ENCODE results near the gene KRTAP10-11.

DNA sequence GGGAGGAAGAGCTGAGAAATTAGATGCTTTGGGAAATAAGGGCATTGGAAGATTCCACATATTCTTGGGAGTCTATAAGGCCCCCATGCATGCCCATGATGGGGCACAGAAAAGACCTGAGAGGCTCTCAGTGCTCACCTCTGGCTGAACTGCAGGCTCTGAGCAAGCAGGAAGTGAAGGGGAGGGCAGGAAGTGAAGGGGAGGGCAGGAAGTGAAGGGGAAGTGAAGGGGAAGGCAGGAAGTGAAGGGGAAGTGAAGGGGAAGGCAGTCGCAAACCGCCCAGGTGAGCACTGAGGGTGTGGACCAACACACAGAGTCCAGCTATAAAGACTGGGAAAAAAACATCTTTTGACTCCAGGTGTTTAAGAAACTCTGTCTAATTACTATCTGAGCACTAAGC lies 15.8 kb upstream of the KRTAP10-11 start:
- TF ChIP-seq FOXM1 (IDR thresholded peaks at IDR 0.05; ENCODE audit: low read depth) (no peak), NRF1 (IDR thresholded peaks at IDR 0.05; ENCODE audit: low read depth, low read length) (no peak), RFX5 (IDR thresholded peaks at IDR 0.05; ENCODE audit: low read length) (no peak), FOXJ3 (CRISPR knock-in tag; IDR thresholded peaks at IDR 0.05) (no peak), EP300 (IDR thresholded peaks at IDR 0.05; ENCODE audit: borderline replicate concordance in 1 of 2, low read depth in 1 of 2, low read length in 1 of 2) (no peak), GABPA (IDR thresholded peaks at IDR 0.05; ENCODE audit: low read depth) (no peak), EZH2phosphoT487 (IDR thresholded peaks at IDR 0.05; ENCODE audit: borderline replicate concordance, low read depth) (no peak)
- TF ChIP-seq, protein P1, sequence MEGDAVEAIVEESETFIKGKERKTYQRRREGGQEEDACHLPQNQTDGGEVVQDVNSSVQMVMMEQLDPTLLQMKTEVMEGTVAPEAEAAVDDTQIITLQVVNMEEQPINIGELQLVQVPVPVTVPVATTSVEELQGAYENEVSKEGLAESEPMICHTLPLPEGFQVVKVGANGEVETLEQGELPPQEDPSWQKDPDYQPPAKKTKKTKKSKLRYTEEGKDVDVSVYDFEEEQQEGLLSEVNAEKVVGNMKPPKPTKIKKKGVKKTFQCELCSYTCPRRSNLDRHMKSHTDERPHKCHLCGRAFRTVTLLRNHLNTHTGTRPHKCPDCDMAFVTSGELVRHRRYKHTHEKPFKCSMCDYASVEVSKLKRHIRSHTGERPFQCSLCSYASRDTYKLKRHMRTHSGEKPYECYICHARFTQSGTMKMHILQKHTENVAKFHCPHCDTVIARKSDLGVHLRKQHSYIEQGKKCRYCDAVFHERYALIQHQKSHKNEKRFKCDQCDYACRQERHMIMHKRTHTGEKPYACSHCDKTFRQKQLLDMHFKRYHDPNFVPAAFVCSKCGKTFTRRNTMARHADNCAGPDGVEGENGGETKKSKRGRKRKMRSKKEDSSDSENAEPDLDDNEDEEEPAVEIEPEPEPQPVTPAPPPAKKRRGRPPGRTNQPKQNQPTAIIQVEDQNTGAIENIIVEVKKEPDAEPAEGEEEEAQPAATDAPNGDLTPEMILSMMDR (IDR thresholded peaks at IDR 0.05): no peak

Measured in SK-N-SH (cell line).